ENCODE results near the gene LIX1L. TPM values are rescaled to one million over a fixed set of nuclear protein-coding genes. Genes with fewer than 3 reads are reported as not detected.

The LIX1L gene
- total and polyA plus RNA-seq, 2 of the 13 experiments (the other 11 are each of a cell fraction or from before 2014, with no cell fraction given): 8.1 to 24.9 TPM

DNA sequence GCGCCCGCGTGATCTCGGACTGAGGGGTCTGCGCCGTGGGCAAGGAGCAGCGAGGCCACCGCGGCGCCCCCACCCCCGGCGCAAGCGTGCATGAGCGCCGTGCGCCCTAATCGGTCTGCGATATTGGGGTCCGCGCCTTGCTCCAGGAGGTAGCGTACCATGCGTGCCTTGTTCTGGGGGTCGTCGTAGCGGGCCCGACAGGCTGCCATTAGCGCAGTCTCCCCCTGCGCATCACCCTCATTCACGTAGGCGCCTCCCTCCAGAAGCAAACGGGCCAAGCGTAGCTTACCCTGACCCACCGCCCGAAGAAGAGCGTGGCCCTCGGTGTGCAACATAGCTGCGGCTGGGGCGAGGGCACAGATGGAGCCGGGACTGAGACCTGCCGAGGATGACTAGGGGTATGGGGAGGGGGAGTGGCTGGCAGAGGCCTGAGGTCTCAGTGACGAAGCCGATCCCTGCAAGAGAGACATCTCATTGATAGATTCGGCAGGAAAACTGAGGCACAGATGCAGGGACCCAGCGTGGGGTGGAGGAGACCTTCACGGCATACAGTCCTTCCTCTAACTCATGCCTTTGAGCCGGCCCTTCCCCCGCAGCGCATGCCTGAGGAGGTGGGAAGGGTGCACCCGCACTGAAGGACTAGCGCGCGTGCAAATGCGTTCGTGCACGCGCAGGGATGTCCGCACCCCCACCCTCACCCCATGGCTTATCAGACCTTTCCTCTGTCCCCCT lies 3.8 kb upstream of the LIX1L start (continued):
- TF ChIP-seq, protein P1, sequence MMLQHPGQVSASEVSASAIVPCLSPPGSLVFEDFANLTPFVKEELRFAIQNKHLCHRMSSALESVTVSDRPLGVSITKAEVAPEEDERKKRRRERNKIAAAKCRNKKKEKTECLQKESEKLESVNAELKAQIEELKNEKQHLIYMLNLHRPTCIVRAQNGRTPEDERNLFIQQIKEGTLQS (CRISPR knock-in tag; IDR thresholded peaks at IDR 0.05): no peak
- TF ChIP-seq ZNF207 (IDR thresholded peaks at IDR 0.05; ENCODE audit: borderline replicate concordance): no peak
- no peak for TF ChIP-seq YEATS4 (CRISPR knock-in tag; IDR thresholded peaks at IDR 0.05; ENCODE audit: borderline replicate concordance)
- no peak for TF ChIP-seq ZNF510 (CRISPR knock-in tag; IDR thresholded peaks at IDR 0.05; ENCODE audit: low read depth)
- TF ChIP-seq, protein P2, sequence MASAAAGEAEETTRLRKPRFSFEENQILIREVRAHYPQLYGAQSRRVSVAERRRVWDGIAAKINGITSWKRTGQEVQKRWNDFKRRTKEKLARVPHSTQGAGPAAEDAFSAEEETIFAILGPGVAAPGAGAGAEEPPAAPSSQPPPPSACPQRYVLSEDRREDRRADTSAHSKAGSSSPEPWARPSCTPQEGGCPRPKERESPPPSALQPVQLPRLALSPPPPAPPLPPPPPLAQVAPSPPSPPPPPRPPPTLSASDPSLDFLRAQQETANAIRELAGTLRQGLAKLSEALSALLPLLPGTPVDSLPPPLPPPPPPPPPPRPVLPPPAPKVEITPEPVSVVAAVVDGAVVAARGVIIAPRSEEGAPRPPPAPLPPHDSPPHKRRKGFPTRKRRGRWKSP (CRISPR knock-in tag; IDR thresholded peaks at IDR 0.05): peak; percentile 58; the same call in 1 of the 2 replicates
- no peak for TF ChIP-seq SIX1 (CRISPR knock-in tag; IDR thresholded peaks at IDR 0.05; ENCODE audit: borderline replicate concordance)
- TF ChIP-seq RBFOX2 (IDR thresholded peaks at IDR 0.05; ENCODE audit: low read depth, low read length): no peak
- no peak for TF ChIP-seq PHF20 (CRISPR knock-in tag; IDR thresholded peaks at IDR 0.05)
- TF ChIP-seq, protein P3, sequence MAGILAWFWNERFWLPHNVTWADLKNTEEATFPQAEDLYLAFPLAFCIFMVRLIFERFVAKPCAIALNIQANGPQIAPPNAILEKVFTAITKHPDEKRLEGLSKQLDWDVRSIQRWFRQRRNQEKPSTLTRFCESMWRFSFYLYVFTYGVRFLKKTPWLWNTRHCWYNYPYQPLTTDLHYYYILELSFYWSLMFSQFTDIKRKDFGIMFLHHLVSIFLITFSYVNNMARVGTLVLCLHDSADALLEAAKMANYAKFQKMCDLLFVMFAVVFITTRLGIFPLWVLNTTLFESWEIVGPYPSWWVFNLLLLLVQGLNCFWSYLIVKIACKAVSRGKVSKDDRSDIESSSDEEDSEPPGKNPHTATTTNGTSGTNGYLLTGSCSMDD (CRISPR knock-in tag; IDR thresholded peaks at IDR 0.05): no peak
- no peak for TF ChIP-seq SP140L (CRISPR knock-in tag; IDR thresholded peaks at IDR 0.05; ENCODE audit: borderline replicate concordance)
- 0 out of 2 replicates have a peak, but pooled peaks have one; percentile 29 for TF ChIP-seq ZMYM2 (CRISPR knock-in tag; IDR thresholded peaks at IDR 0.05)
- TF ChIP-seq, protein P4, sequence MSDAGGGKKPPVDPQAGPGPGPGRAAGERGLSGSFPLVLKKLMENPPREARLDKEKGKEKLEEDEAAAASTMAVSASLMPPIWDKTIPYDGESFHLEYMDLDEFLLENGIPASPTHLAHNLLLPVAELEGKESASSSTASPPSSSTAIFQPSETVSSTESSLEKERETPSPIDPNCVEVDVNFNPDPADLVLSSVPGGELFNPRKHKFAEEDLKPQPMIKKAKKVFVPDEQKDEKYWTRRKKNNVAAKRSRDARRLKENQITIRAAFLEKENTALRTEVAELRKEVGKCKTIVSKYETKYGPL (CRISPR knock-in tag; IDR thresholded peaks at IDR 0.05): no peak
- TF ChIP-seq, protein P5, sequence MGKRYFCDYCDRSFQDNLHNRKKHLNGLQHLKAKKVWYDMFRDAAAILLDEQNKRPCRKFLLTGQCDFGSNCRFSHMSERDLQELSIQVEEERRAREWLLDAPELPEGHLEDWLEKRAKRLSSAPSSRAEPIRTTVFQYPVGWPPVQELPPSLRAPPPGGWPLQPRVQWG (CRISPR knock-in tag; IDR thresholded peaks at IDR 0.05; ENCODE audit: borderline replicate concordance, low read depth): no peak
- TF ChIP-seq, protein P6, sequence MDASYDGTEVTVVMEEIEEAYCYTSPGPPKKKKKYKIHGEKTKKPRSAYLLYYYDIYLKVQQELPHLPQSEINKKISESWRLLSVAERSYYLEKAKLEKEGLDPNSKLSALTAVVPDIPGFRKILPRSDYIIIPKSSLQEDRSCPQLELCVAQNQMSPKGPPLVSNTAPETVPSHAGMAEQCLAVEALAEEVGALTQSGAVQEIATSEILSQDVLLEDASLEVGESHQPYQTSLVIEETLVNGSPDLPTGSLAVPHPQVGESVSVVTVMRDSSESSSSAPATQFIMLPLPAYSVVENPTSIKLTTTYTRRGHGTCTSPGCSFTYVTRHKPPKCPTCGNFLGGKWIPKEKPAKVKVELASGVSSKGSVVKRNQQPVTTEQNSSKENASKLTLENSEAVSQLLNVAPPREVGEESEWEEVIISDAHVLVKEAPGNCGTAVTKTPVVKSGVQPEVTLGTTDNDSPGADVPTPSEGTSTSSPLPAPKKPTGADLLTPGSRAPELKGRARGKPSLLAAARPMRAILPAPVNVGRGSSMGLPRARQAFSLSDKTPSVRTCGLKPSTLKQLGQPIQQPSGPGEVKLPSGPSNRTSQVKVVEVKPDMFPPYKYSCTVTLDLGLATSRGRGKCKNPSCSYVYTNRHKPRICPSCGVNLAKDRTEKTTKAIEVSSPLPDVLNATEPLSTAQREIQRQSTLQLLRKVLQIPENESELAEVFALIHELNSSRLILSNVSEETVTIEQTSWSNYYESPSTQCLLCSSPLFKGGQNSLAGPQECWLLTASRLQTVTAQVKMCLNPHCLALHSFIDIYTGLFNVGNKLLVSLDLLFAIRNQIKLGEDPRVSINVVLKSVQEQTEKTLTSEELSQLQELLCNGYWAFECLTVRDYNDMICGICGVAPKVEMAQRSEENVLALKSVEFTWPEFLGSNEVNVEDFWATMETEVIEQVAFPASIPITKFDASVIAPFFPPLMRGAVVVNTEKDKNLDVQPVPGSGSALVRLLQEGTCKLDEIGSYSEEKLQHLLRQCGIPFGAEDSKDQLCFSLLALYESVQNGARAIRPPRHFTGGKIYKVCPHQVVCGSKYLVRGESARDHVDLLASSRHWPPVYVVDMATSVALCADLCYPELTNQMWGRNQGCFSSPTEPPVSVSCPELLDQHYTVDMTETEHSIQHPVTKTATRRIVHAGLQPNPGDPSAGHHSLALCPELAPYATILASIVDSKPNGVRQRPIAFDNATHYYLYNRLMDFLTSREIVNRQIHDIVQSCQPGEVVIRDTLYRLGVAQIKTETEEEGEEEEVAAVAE (CRISPR knock-in tag; IDR thresholded peaks at IDR 0.05; ENCODE audit: borderline replicate concordance): no peak
- TF ChIP-seq, protein P7, sequence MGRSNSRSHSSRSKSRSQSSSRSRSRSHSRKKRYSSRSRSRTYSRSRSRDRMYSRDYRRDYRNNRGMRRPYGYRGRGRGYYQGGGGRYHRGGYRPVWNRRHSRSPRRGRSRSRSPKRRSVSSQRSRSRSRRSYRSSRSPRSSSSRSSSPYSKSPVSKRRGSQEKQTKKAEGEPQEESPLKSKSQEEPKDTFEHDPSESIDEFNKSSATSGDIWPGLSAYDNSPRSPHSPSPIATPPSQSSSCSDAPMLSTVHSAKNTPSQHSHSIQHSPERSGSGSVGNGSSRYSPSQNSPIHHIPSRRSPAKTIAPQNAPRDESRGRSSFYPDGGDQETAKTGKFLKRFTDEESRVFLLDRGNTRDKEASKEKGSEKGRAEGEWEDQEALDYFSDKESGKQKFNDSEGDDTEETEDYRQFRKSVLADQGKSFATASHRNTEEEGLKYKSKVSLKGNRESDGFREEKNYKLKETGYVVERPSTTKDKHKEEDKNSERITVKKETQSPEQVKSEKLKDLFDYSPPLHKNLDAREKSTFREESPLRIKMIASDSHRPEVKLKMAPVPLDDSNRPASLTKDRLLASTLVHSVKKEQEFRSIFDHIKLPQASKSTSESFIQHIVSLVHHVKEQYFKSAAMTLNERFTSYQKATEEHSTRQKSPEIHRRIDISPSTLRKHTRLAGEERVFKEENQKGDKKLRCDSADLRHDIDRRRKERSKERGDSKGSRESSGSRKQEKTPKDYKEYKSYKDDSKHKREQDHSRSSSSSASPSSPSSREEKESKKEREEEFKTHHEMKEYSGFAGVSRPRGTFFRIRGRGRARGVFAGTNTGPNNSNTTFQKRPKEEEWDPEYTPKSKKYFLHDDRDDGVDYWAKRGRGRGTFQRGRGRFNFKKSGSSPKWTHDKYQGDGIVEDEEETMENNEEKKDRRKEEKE (IDR thresholded peaks at IDR 0.05): no peak
- 0 out of 2 replicates have a peak, but pooled peaks have one; percentile 44 for TF ChIP-seq ZNF607 (CRISPR knock-in tag; IDR thresholded peaks at IDR 0.05; ENCODE audit: borderline replicate concordance)
- no peak for TF ChIP-seq SNAPC2 (CRISPR knock-in tag; IDR thresholded peaks at IDR 0.05)
- TF ChIP-seq ZNF567 (CRISPR knock-in tag; IDR thresholded peaks at IDR 0.05; ENCODE audit: borderline replicate concordance): no peak

Measured in HepG2 (cell line).